Neutrophil (primary cell): ENCODE data around the gene FAM162B.
"Not testable (repeated sequence)": the region's sequence is repeated elsewhere in the genome, so short reads cannot be mapped to it uniquely, and the experiment has no call there.

Experiments
- H3K27ac ChIP-seq: fragments of 200-600 bp; sonication (generic); 2 replicates; pipeline ENCODE4 v1.5.1; 2016; ENCODE audit warnings: mild to moderate bottlenecking, moderate library complexity
- H3K27me3 ChIP-seq: fragments of 200-600 bp; sonication (generic); 2 replicates; pipeline ENCODE4 v1.6.0; 2016; ENCODE audit warnings: mild to moderate bottlenecking
- H3K36me3 ChIP-seq: fragments of 200-600 bp; sonication (generic); 2 replicates; pipeline ENCODE4 v1.5.1; 2017
- H3K4me1 ChIP-seq, 2 experiments: fragments of 200-600 bp in 1 of 2; sonication (generic) in 1 of 2; 1 replicate in 1 of 2; 2 replicates in 1 of 2; pipeline versions ENCODE4 v1.5.1 to v1.6.1; 2013 to 2016; ENCODE audit warnings: low read depth in 1 of 2, low read length in 1 of 2, mild to moderate bottlenecking in 1 of 2, moderate library complexity in 1 of 2; ENCODE audit not compliant: control insufficient read depth in 1 of 2, insufficient read depth in 1 of 2
- H3K4me3 ChIP-seq, 2 experiments: fragments of 200-600 bp in 1 of 2; sonication (generic) in 1 of 2; 1 replicate in 1 of 2; 2 replicates in 1 of 2; pipeline ENCODE4 v1.5.1; 2013 to 2016; ENCODE audit warnings: low read depth in 1 of 2, low read length in 1 of 2, mild to moderate bottlenecking in 1 of 2, moderate library complexity in 1 of 2
- H3K9me3 ChIP-seq: fragments of 200-600 bp; sonication (generic); 2 replicates; pipeline ENCODE4 v1.5.1; 2016
- TF ChIP-seq, protein P1 (sequence below): fragments of 200-600 bp; sonication (generic); IDR thresholded peaks from 2 replicates; pipeline ENCODE4 v1.5.1; 2016; ENCODE audit warnings: antibody characterized with exemption

FAM162B gene

GRCh38 chr6:116730513-116730912, 35.0 kb downstream of the FAM162B start:
- H3K36me3 ChIP-seq, result no peaks in the 10 kb centered on the region
- H3K9me3 ChIP-seq, result no peaks in the 10 kb centered on the region
- no peak overlapping the region for H3K4me3 ChIP-seq
- no peaks in the 10 kb centered on the region for H3K4me1 ChIP-seq
- TF ChIP-seq, protein P1, sequence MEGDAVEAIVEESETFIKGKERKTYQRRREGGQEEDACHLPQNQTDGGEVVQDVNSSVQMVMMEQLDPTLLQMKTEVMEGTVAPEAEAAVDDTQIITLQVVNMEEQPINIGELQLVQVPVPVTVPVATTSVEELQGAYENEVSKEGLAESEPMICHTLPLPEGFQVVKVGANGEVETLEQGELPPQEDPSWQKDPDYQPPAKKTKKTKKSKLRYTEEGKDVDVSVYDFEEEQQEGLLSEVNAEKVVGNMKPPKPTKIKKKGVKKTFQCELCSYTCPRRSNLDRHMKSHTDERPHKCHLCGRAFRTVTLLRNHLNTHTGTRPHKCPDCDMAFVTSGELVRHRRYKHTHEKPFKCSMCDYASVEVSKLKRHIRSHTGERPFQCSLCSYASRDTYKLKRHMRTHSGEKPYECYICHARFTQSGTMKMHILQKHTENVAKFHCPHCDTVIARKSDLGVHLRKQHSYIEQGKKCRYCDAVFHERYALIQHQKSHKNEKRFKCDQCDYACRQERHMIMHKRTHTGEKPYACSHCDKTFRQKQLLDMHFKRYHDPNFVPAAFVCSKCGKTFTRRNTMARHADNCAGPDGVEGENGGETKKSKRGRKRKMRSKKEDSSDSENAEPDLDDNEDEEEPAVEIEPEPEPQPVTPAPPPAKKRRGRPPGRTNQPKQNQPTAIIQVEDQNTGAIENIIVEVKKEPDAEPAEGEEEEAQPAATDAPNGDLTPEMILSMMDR, result no peak
- no peak overlapping the region for H3K27ac ChIP-seq
- no peaks in the 10 kb centered on the region for H3K27me3 ChIP-seq

DNA sequence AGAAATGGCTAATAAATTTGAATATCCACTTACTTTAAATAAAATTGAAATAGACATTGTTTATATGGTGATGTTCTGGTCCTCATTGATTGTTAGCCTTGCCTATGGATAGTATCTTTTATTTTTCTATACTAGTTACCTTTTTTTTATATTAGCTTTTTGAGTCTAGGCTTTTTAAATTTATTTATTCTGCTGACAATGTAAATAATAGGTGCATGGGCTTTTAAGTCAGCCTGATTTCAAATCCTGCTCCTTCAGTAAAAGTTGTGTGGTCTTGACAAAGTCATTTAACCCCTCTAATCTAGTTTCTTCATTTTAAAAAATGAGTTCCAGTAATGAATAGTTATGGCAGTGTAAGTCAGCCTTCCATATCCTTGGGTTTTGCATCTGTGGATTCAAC, 38.6 kb downstream of the FAM162B start:
- H3K4me3 ChIP-seq, result no peak overlapping the region
- no peak overlapping the region for H3K27ac ChIP-seq
- no peaks in the 10 kb centered on the region for H3K9me3 ChIP-seq
- TF ChIP-seq, protein P1, result no peak
- H3K27me3 ChIP-seq, result no peaks in the 10 kb centered on the region
- no peaks in the 10 kb centered on the region for H3K36me3 ChIP-seq
- H3K4me1 ChIP-seq, result no peaks in the 10 kb centered on the region

GRCh38 chr6:116714761-116715160, 50.8 kb downstream of the FAM162B start:
- Histone ChIP-seq H3K4me3 (no peak overlapping the region), H3K4me1 (peaks cover 5 to 7% of the 10 kb centered on the region in 2 experiments), H3K27ac (no peak overlapping the region), H3K9me3 (no peaks in the 10 kb centered on the region), H3K27me3 (no peaks in the 10 kb centered on the region), H3K36me3 (no peaks in the 10 kb centered on the region)
- TF ChIP-seq, protein P1, result no peak

DNA sequence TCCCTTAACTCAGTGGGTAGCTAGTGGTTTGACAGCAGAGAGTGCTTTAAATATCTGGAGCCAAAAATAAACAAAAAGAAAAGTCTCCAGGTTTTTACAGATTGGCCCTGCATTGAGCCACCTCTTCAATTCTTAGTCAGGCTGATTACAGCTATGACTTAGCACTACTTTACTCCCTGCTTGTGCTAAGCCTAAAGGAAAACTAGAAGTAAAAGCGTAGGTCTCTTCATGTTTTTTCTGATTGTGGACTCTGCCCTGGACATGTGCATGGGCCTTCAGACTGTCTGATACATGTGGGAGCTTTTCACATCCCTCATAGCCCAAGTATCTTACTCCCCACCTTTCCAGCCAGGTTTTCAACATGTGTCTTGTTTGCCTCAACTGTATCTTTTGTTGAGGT, 51.2 kb downstream of the FAM162B start:
- no peaks in the 10 kb centered on the region for H3K36me3 ChIP-seq
- H3K4me1 ChIP-seq, result peaks cover 5 to 7% of the 10 kb centered on the region in 2 experiments
- TF ChIP-seq, protein P1, result no peak
- H3K9me3 ChIP-seq, result no peaks in the 10 kb centered on the region
- H3K27ac ChIP-seq, result no peak overlapping the region
- no peak overlapping the region for H3K4me3 ChIP-seq
- no peaks in the 10 kb centered on the region for H3K27me3 ChIP-seq

- Histone ChIP-seq H3K27ac (no peak overlapping the region), H3K9me3 (no peaks in the 10 kb centered on the region), H3K27me3 (no peaks in the 10 kb centered on the region), H3K36me3 (no peaks in the 10 kb centered on the region), H3K4me1 (no peaks in the 10 kb centered on the region), H3K4me3 (no peak overlapping the region)
- TF ChIP-seq, protein P1, result no peak
Observed at GRCh38 chr6:116705917-116706316, 59.6 kb downstream of the FAM162B start.

- not testable (repeated sequence) for H3K4me1 ChIP-seq, H3K36me3 ChIP-seq, H3K27me3 ChIP-seq, H3K4me3 ChIP-seq, H3K9me3 ChIP-seq, H3K27ac ChIP-seq
Observed at GRCh38 chr6:116703888-116704287, 61.6 kb downstream of the FAM162B start.
